CD4-positive, alpha-beta T cell treated with Interleukin-17A for 4 hours (primary cell): Measurements from ENCODE around the gene OPALIN.

ENCODE experiments used
- DNase-seq: peaks from one replicate; pipeline ENCODE4 v3.0.0-alpha.2; 2020; ENCODE audit warnings: mixed read lengths

The OPALIN gene, protein sequence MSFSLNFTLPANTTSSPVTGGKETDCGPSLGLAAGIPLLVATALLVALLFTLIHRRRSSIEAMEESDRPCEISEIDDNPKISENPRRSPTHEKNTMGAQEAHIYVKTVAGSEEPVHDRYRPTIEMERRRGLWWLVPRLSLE

DNA sequence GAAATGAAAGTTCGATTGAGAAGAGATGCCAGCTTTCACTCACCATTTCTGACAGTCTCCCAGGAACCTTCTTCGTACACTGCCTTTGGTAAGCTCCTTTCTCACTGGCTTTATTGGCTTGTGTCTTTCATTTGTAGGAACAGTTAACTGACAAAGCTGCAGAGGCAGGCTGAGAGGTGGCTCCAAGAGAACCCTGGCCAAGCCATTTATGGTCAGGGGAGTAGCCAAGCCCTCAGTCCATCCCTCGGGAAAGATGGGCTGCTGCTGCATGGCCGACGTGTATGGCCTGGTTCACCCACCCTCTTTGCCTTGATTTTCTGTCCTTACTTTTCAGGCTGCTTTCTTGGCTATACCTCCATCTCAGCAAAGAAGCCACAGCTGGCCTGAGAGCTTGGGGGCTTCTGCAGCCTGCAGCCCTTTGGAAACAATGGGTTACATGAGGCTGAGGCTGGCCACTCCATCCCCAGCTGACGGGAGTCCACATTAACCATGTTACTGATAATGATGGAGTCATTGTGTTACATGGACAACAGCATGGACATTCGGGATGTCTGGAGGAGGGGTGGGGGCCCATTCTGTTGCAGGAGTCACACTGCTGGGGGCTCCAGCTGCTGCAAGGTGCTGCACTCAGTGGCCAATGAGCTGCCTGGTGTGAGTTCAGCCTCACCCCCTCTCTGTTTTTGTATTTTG is at the start of gene OPALIN:
OPALIN (minus strand) TSS at position 152 of the 690 bp plus-strand sequence; CDS start at position 46, 106 bp downstream.
- DNase-seq = no peak

GRCh38 chr10:96408201-96408600 is 49.4 kb upstream of the OPALIN start:
- DNase-seq = no peak

DNA sequence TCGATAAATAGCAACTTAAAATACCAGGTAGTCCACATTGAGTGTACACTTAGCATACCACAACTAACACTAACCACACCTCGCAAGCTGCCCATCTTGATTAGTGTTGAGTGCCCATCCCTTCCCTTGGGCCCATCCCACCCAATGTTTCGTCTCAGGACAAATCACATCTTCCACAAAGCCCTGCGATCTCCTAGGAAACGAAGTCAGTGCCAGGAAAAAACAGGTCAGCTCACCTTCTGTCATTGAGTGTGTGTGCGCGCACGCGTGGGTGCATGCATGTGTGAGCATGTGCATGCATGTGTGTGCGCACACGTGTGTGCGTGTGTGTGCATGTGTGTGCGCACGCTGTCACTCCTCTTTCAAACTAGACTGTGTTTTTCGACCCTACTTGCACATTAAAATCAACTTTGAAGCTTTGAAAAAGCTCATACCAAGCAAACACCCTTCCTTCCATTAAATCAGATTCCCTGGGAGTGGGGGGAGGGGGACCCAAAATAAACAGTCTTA is 48.8 kb upstream of the OPALIN start:
- DNase-seq = no peak

- no peak for DNase-seq
These were observed 47.3 kb upstream of the OPALIN start for GRCh38 chr10:96406091-96406490.

GRCh38 chr10:96402417-96403305 is 43.9 kb upstream of the OPALIN start:
- no peak for DNase-seq

GRCh38 chr10:96401036-96401435 is 42.2 kb upstream of the OPALIN start:
- no peak for DNase-seq

DNA sequence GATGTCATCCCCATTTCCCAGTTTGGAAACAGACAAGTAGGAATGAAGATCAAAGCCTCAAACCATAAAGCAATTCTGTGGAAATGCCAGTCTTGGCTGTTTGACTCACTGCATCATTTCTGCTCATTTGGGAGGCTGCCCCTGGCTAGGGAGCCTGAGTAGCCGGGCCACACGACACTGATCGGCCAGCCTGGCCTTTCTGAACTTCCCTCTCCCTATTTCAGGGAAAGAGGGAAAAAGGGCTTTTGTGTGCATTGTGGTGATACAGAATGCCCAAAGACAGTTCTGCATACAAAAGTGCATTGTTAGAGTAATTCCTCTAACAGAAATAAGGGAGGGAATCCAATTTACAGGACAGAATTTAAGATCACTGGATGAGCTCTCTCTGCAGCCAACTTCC is 41.7 kb upstream of the OPALIN start:
- no peak for DNase-seq

GRCh38 chr10:96397902-96398301 is 39.1 kb upstream of the OPALIN start:
- no peak for DNase-seq

GRCh38 chr10:96395931-96396877 is 37.4 kb upstream of the OPALIN start:
- peak; percentile 66 for DNase-seq

DNA sequence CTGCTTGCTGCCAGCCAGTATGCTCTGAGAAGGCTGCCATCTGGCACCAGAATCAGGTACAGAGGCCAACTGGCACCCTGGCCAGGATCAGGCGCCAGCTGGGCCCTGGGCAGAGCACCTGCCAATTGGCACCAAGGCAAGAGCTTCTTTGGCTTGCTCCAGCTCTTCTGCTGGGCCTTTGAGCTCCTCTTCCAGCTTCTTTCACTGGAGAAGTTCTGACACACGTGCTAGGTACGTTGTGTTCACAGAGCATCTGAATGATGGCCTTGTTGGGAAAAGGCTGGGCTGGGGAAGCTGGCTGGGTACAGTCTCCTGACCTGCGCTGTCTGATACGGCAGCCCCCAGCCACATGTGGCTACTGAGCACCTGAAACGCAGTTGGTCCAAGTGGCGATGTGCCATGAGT is 31.7 kb upstream of the OPALIN start:
- no peak for DNase-seq

- no peak for DNase-seq
These were observed 31.0 kb upstream of the OPALIN start for GRCh38 chr10:96389785-96390184.

GRCh38 chr10:96387601-96388000 is 28.8 kb upstream of the OPALIN start:
- DNase-seq = no peak

DNA sequence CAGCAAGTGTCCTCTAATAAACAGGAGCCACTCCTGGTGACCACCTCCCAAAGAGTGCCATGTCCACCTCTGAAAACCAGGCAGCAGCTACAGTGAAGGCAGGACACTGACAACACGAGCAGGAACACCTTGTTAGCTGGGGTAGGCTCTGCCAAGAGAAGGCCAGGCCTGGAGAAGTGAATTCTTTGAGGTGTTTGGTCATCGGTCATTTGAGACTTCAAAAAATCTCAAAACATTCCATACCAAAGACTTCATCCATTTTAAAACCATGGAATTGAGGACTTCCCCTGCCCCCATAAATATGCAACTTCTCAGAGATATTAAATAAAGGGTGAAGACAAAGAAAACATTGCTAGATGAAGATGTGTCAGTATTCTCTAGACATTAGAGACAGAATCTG is 28.4 kb upstream of the OPALIN start:
- no peak for DNase-seq

GRCh38 chr10:96384506-96384905 is 25.7 kb upstream of the OPALIN start:
- DNase-seq = no peak

DNA sequence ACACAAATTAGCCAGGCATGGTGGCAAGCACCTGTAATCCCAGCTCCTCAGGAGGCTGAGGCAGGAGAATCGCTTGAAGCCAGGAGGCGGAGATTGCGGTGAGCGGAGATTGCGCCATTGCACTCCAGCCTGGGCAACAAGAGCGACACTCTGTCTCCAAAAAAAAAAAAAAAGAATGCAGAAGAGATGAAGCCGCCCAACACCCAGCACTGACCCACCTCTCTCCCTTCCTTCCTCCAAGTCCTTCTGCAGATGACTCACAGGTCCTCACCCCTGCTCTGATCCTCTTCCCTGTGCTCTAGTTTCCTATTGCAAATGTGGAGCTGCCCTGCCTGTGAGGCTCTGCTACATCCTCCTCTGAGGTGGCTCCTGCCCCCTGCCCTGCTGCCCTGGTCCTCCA is 22.0 kb upstream of the OPALIN start:
- DNase-seq = no peak

DNA sequence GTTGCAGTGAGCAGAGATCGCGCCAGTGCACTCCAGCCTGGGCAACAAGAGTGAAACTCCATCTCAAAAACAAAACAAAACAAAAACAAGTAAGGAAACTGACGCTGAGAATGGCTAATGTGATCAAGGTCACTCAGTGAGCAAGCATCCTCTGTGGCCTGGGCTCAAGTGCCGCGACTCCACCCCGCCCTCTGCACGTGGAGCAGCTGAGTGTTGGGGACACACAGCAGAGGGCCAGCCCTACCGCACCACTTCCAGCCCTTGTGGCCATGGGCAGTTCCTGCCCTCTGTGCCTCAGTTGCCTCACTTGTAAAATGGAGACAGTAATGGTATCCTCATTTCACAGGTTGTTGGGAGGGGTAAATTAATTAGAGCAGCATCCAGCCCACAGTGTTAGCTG is 21.0 kb upstream of the OPALIN start:
- DNase-seq = no peak

DNA sequence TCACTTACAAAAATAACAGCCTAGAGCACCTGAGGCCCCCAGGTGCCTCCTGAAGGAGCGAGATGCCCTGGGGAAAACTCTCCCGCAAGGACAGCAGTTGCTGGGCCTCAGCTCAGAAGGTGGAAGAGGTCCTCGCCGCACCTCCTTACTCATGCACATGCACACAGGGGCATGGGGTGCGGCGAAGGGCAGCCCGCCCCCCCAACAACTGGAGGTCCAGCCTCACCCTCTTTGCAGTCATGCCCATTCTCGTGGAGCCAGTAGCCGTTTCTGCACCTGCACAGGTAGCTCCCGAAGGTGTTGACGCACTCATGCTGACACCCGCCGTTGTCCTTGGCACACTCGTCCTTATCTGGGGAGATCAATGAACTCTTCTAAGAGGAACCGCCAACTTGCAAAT is 19.9 kb upstream of the OPALIN start:
- no peak for DNase-seq

DNA sequence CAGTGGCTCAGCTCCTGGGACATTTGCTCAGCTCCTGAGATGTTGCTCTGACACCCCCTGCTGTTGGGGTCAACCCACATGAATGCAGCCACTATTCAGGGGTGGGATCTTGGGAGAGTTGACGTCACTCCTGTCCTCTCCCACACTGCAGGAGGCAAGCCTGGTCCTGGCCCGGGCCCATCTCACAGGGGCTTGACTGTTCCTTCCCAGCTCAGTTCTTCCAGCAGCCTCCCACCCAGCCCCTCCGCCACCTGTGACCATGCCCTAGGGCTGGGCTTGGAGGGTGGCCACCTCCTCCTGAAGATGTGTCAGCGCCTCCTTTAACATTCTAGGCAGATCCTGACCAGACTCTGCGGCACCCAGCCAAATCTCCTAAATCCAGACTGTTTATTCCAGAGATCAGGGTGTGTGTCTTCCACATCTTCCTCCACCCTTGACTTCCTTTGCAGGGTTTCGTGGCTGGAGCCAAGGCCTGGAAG is 19.1 kb upstream of the OPALIN start:
- no peak for DNase-seq

- no peak for DNase-seq
These were observed 17.7 kb upstream of the OPALIN start for GRCh38 chr10:96376483-96376882.

- peak; percentile 74 for DNase-seq
These were observed 16.4 kb upstream of the OPALIN start for GRCh38 chr10:96374985-96375830.

- no peak for DNase-seq
These were observed 15.8 kb upstream of the OPALIN start for GRCh38 chr10:96374639-96374984.
